SW 1271 (cell line): ENCODE measurements around the gene IRX5.

Source experiments
- DNase-seq, 2 experiments: peaks; one replicate each; lab custom pipeline; 2025; lab: John Stamatoyannopoulos, UW

The IRX5 gene

DNA sequence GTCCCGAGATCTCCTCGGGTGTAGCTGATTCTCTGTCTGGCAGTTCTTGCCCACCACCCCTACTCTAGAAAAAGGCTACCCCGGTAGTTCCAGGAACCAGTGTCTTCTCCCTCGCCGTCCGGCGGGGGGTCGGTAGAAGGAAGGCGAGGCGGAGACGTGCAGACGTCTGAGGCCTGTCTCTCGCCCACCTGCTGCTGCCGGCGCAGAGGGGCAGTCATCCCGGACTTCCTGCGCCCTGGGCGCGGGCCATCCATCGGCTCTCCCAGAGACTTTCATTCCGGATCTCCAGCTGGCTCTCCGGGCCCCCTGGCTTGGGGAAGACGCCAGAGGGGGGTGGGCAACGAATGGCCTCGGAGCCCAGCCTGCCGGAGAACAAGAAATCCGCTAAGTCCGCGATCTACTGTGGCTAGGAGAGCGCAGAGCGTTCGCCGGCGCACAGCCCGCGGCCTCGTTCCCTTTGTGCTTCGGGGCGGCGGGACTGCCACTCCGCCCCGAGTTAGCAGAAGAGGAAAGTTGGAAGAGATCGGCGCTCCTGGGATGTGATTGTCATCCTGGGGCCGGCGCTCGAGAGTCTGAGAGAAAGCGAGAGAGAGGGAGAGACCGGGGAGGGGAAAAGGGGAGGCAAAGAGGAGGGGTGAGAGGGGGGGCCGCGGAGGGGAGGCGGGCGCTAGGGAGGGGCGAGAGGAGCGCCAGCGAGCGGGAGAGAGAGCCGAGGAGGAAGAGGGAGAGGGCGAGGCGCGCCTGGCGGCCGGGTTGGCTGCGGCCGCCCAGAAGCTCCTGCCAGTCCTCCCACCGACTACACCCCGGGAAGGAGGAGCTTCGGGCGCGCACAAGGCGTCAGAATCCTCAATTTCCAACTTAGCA is at the start of gene IRX5:
TSS of gene IRX5 (plus strand) at position 861 of the 864 bp plus-strand sequence. CDS start 334 bp downstream, outside the sequence.
- DNase-seq: peak; percentile 59 to 88

- DNase-seq: no peak
Measured at GRCh38 chr16:54882556-54882955, 48.1 kb upstream of the IRX5 start.

DNA sequence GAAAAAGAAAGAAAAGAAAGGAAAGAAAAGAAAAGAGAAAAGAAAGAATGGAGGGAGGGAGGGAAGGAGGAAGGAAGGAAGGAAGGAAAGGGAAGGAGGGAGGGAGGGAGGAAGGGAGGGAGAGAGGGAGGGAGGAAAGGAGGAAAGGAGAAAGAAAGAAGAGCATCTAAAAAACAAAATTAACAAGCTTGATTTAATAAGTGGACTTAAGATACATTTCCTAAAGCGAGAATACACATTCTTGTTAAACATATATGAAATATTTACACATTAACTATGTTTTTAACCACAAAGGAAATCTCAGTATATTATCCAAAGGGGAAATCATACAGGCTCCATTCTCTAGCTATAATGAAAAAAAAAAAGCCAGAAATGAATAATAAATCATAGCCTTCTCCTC is 47.3 kb upstream of the IRX5 start:
- DNase-seq: no peak

- no peak for DNase-seq
Measured at GRCh38 chr16:54886078-54886477, 44.6 kb upstream of the IRX5 start.

GRCh38 chr16:54890381-54890780 is 40.3 kb upstream of the IRX5 start:
- no peak for DNase-seq

- no peak for DNase-seq
Measured at GRCh38 chr16:54891346-54891745, 39.3 kb upstream of the IRX5 start.

GRCh38 chr16:54892981-54893380 is 37.7 kb upstream of the IRX5 start:
- no peak for DNase-seq

GRCh38 chr16:54897930-54898329 is 32.7 kb upstream of the IRX5 start:
- no peak for DNase-seq

DNA sequence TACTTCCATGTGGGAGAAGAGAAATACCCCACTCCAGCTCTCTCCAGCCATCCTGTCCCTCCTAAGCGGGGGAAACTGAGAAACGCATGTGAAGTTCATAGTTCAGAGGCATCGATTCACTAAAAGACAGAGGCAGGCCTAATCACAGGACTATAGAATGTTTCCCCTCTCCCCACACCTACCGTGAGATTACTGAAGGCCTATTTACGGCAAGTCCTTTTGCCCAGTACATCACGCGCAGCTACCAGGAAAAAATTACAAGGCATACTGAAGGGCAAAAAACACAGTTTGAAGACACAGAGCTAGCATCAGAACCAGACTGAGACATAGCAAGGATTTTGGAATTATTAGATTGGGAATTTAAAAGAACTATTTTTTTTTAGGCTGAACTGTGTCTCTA is 29.1 kb upstream of the IRX5 start:
- no peak for DNase-seq

GRCh38 chr16:54903047-54903446 is 27.6 kb upstream of the IRX5 start:
- no peak for DNase-seq

DNA sequence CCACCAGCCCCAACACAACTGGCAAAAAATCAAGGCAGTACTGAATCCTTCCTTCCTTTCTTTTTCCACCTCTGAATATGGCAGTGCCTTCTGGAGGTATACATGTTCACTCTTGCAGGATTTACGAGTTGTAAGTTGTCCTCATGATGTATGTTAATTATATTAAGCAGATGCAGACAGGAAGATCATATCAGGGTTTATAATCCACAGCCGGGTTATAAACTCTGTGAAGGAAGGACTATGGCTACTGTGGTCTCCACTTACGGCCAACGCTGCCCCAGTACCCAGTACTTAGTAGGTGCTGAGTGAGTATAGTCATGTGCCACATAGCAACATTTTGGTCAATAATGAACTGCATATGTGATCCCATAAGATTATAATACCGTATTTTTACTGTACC is 19.6 kb upstream of the IRX5 start:
- DNase-seq: no peak

DNA sequence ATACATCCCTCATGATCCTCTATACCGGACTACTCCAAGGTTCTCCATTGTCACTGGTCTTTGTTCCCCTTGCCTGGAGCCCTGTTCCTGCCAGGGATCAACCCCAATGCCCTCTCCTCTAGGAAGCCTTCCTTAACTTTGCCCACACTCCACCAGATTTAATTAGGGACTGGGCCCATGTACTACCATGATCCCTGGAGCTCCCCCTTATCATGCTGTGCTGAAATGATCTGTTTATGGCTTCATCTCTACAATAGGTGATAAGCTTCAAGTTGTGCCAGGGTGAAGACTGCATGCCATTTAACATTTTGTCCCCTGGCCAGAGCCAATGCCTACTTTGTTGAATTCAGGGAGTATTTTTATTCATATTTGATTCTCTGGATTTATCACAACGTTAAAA is 17.9 kb upstream of the IRX5 start:
- no peak for DNase-seq

DNA sequence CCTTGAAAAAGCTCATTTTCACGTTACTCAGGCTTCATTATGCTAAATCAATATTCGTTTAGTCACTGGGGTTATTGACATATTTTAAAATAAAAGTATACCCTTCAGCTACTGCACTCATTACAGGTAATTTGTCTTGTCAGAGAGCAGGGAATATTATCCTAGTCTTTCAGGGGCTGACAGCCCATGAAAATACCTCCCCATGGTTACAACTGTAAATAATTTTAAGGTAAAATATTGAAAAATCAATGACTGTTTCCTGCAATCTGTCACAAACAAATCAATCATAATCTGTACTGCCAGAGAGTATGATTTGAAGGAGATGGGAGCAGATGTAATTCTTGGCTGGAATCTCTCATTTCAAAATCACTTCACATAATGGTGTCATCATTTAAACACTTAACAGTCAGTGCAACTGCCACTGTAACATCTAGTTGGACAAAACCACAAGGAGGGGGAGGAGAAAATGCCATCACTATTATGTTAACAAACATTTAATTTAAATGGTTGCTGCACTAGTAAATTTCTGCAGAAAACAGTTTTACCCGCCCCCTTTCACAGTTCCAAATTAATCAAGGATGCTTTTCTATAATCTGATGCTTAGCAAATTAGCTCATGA is 9.3 kb upstream of the IRX5 start:
- peak in 1 of 2 experiments; percentile 0 for DNase-seq

DNA sequence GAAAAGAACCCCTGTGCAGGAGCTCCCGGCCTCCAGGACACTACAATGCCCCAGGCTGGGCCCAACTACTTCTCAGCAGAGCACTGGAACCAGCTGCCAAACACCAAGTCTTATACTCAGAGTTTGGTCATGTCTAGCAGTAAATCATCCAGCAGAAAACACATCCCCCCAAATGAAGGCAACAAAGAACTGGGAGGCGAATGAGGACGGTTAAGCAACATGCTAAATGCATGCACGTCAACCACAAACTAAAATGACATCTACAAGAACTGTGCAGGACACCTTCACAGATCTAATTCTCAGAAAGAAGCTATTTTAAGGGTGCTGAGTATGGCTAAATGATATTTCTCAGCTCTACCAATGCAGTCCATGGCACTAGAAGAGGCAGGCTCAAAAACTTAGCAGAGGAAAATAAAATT is 7.6 kb upstream of the IRX5 start:
- no peak for DNase-seq

DNA sequence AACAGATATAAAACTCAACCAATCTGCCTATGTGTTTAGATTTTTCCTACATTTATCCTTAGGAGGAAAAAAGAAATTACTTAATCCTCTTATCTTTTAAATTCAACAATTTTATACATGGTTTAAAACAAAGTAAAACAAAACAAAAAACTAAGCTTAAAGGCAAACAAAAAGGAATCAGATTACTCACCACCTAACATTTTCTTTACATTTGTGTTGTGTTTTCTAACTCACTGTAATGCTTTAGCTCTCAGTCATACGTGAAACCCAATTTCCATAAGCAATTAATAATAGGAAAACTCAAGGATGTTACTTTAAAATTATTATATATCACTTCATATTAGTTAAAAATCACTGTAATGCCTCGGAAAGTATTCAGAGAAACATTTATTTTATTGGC is 6.7 kb upstream of the IRX5 start:
- DNase-seq: no peak

DNA sequence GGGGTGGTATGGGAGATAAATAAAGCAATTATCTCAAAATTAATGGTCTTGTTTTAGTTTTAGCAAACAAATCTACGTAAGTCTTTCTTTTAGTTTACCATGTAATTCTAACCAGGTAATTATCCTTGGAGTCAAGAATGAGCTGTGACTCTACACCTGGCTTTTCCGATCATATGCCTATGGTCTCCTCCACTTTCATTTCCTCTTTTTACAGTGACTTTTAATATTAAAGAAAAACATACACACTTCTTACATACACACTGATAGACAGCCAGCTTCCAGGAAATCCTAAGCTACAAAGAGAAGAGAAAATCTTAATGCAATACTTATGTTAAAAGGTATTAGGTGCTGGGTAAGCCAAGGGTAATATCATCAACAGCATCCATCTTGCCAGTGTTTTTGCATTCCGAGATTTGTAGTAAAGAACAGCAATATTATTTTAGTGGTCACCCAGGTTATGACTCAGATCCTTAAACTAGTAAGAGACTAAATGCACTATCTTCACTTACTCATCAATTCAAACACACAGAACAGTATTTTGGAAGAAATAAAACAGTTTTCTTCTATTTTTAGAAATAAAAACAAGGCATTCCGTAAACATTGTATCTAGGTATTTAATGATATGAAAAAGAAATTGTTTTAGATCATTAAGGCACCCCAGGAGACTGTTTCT is 4.4 kb upstream of the IRX5 start:
- peak in 1 of 2 experiments; percentile 1 for DNase-seq

DNA sequence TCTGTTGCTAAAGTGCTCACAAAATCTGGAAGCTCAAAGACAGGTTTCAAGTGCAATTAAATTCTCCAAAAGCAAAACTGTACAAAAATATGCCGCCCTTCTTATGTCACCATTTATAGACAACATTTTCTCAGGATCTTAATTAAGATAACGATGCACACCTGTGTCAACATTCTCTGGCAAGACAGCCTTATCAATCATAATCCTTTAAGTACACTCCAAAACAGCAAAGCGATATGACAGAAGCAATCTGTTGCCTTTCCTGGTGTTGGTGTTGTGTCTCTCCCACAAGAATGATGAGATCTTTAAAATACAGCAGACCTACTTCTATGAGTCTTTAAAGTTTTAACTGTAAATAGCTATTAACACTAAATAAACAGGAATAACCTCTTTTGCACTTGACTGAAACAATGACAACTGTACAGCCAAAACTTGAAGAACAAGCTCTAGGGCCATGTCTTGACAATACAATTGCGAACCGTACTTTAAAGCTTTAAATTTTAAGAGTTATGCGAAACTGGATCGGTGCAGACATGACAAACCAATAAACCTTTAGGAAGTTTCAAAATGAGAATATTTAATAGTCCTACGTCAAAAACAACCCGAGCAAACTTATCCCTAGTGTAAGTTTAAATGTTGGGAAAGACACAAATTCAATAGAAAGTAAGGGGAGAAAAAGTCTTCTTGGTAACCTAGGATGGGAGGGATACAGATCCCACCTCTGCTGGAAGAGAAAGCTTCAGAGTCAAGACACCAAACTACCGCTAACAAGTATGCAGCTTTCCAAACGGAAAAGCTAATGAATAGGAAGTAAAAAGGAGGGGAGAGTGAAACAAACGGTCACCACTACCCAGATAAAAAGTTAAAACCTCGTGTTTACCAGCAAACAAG is 3.3 kb upstream of the IRX5 start:
- no peak for DNase-seq

- DNase-seq: peak in 1 of 2 experiments; percentile 42
Measured at GRCh38 chr16:54928016-54928356, 2.7 kb upstream of the IRX5 start.

DNA sequence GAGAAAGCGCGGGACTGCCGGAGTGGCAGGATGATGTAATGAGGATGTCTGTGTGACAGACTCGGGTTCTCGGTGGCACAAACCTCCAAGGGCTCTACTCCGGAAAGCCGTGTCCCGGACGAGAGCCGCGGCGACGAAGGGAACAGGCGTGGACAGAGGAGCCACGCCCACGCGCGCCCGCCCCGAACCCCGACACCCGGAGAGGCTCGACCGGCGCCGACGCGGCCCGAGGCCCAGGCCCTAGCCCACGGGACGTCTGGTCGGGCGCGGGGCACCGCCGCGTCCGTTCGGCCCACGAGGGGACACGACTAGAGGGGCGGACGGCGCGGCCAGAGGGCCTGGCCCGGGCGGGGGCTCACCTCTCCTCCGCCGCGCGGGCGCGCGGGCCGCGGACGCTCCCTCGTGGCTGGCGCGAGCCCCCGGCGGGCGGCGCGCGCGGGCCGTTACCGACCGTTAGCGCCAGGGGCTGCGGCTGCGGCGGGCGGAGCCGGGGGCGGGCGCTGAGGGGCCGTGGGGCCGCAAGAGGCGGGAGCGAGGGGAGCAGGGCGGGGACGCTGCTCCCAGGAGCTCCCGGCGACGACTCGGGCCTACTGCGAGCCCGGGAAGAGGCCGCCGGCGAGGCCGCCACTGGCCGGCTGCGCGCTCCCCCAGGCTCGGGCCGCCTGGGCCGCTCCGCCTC is 2.1 kb upstream of the IRX5 start:
- peak; percentile 40 to 69 for DNase-seq

GRCh38 chr16:54929090-54930004 is 1.3 kb upstream of the IRX5 start:
- peak; percentile 78 to 94 for DNase-seq

- DNase-seq: no peak
Measured at GRCh38 chr16:54930869-54931119, 129 bp downstream of the IRX5 start.
